Naive thymus-derived CD4-positive, alpha-beta T cell (primary cell): ENCODE measurements around the gene JAK1. TPM values are rescaled to one million over a fixed set of nuclear protein-coding genes. Genes with fewer than 3 reads are reported as not detected.
A peak's percentile ranks its signal among the peaks of the same experiment; 100 is the strongest.

Experiments used
- ATAC-seq: fragments of 150-1000 bp; cut with Tn5 transposase; 2 replicates; pipeline ENCODE4 v1.10.0; 2021; ENCODE audit warnings: mild to moderate bottlenecking, moderate library complexity
- CTCF ChIA-PET: fragments of 350-600 bp; sonication (Branson Sonifier 250); formaldehyde crosslinking; loops from one replicate; lab custom pipeline; 2021; ENCODE audit warnings: antibody characterized with exemption; lab: Charles Lee
- POLR2A ChIA-PET: fragments of 350-600 bp; sonication (Branson Sonifier 250); formaldehyde crosslinking; loops from one replicate; lab custom pipeline; 2021; ENCODE audit warnings: antibody characterized with exemption, inconsistent platforms; lab: Charles Lee
- DNase-seq, 9 donors: peaks; one replicate each; pipeline versions ENCODE4 v3.0.0 to v3.0.0-alpha.2; 2020 to 2022; ENCODE audit warnings: mixed read lengths in 1 of 9
- H3K27ac ChIP-seq: one replicate; pipeline ENCODE4 v1.7.0; 2013; ENCODE audit warnings: mild to moderate bottlenecking, low read depth, low read length, moderate library complexity
- H3K27me3 ChIP-seq, 2 donors: one replicate each; pipeline ENCODE4 v1.7.0; 2013; ENCODE audit warnings: low read length in 2 of 2, mild to moderate bottlenecking in 2 of 2, moderate library complexity in 2 of 2; ENCODE audit not compliant: control insufficient read depth in 2 of 2, insufficient read depth in 2 of 2
- H3K36me3 ChIP-seq, 3 experiments: 1 replicate in 2 of 3; 2 replicates in 1 of 3; pipeline ENCODE4 v1.7.0; 2013; ENCODE audit warnings: low read length in 3 of 3, mild to moderate bottlenecking in 3 of 3, moderate library complexity in 1 of 3; ENCODE audit not compliant: insufficient read depth in 3 of 3, control insufficient read depth in 2 of 3
- H3K4me1 ChIP-seq, 2 donors: one replicate each; pipeline ENCODE4 v1.7.0; 2013; ENCODE audit warnings: low read length in 2 of 2, mild to moderate bottlenecking in 2 of 2, moderate library complexity in 1 of 2; ENCODE audit not compliant: control insufficient read depth in 2 of 2, insufficient read depth in 2 of 2
- H3K4me3 ChIP-seq: 2 replicates; pipeline ENCODE4 v1.7.0; 2013; ENCODE audit warnings: mild to moderate bottlenecking, low read length
- H3K9me3 ChIP-seq, 3 experiments: 1 replicate in 2 of 3; 2 replicates in 1 of 3; pipeline ENCODE4 v1.7.0; 2013; ENCODE audit warnings: low read length in 3 of 3; ENCODE audit not compliant: control insufficient read depth in 2 of 3
- H3K27ac Mint-ChIP-seq, 9 donors: one replicate each; pipeline ENCODE4 v1.8.0; 2020 to 2022; ENCODE audit warnings: mixed read lengths in 9 of 9, mild to moderate bottlenecking in 8 of 9, moderate library complexity in 5 of 9, inconsistent platforms in 2 of 9
- H3K27me3 Mint-ChIP-seq, 5 donors: one replicate each; pipeline ENCODE4 v1.8.0; 2021 to 2022; ENCODE audit warnings: mixed read lengths in 5 of 5, mild to moderate bottlenecking in 1 of 5
- H3K36me3 Mint-ChIP-seq, 5 donors: one replicate each; pipeline ENCODE4 v1.8.0; 2020 to 2022; ENCODE audit warnings: mixed read lengths in 5 of 5, mild to moderate bottlenecking in 3 of 5, inconsistent platforms in 1 of 5
- H3K4me1 Mint-ChIP-seq, 7 donors: one replicate each; pipeline ENCODE4 v1.8.0; 2020 to 2022; ENCODE audit warnings: mixed read lengths in 7 of 7, mild to moderate bottlenecking in 3 of 7, inconsistent platforms in 1 of 7
- H3K4me3 Mint-ChIP-seq, 10 donors: one replicate each; pipeline ENCODE4 v1.8.0; 2020 to 2022; ENCODE audit warnings: mild to moderate bottlenecking in 10 of 10, mixed read lengths in 10 of 10, moderate library complexity in 6 of 10, inconsistent platforms in 2 of 10
- H3K9me3 Mint-ChIP-seq, 11 donors: one replicate each; pipeline ENCODE4 v1.8.0; 2020 to 2022; ENCODE audit warnings: mixed read lengths in 11 of 11, mild to moderate bottlenecking in 4 of 11, inconsistent platforms in 1 of 11, moderate library complexity in 1 of 11
- intact Hi-C, 2 donors: fragments of 100-400 bp; cut with micrococcal nuclease; formaldehyde crosslinking; loops; one replicate each; pipeline ENCODE4 v1.15.1; 2023
- polyA plus RNA-seq, 2 donors: library from polyadenylated mRNA; unstranded; fragments of 300-500 nt; fragmentation: Illumina TruSeq; gene quantifications; one replicate each; pipeline ENCODE4 v1.2.3, GENCODE V29; 2021
- total RNA-seq, 6 experiments: library from RNA in 5 of 6; stranded (reverse) in 5 of 6; gene quantifications; 1 replicate in 5 of 6; 2 replicates in 1 of 6; pipeline ENCODE4 v1.2.3 and lab custom pipeline; 2021 to 2026

The JAK1 gene
- total and polyA plus RNA-seq, 7 experiments from 2014 or later, result 197 to 365 (median 265) TPM

DNA sequence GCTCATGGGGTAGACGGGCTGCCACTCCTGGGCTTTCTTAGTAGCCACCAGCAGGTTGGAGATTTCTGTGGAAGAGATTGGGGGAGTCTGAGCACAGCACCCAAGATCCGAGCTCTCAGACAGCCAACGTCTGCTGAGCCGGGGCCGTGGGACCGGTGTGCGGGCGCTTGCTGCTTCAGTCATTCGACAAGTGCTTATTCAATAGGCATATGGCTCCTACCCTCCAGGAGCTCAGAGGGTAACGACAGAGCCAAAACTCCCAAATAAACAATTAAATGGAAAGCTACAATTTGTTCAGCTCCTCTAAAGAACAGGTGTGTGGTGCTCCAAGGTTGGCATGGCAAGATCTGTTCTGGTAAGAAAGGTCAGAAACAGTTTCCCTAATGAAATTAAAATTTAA is 115.5 kb downstream of the JAK1 start:
- ChIA-PET POLR2A (interaction anchor here (1.0 to 1.1 kb wide), 2 partner anchors 192 to 200 kb away, joined by 3 to 4 read pairs; no protein-coding TSS in a partner anchor), CTCF (interaction anchor here (0.7 kb wide), 1 partner anchor 191 kb away, joined by 3 read pairs; no protein-coding TSS in a partner anchor)
- no peak for ATAC-seq
- H3K36me3 Mint-ChIP-seq, result peaks cover 14 to 75% (median 20%) of the 10 kb centered on the region in 5 donors
- no peaks in the 10 kb centered on the region for H3K9me3 ChIP-seq
- no peak overlapping the region for H3K4me3 ChIP-seq
- H3K36me3 ChIP-seq, result peaks cover 28 to 99% (median 28%) of the 10 kb centered on the region in 3 experiments
- no peak for DNase-seq
- H3K4me1 Mint-ChIP-seq, result peaks cover 0 to 6% (median 3%) of the 10 kb centered on the region in 7 donors
- H3K27ac ChIP-seq, result no peak overlapping the region
- H3K27me3 ChIP-seq, result no peaks in the 10 kb centered on the region
- H3K27me3 Mint-ChIP-seq, result no peaks in the 10 kb centered on the region
- intact Hi-C loops, result no loop called here
- peaks cover 0 to 2% (median 0%) of the 10 kb centered on the region in 11 donors for H3K9me3 Mint-ChIP-seq
- H3K4me3 Mint-ChIP-seq, result no peak overlapping the region
- H3K4me1 ChIP-seq, result no peaks in the 10 kb centered on the region
- H3K27ac Mint-ChIP-seq, result peak overlapping the region in 4 of 9 donors; percentile 26 to 76 (median 58)

DNA sequence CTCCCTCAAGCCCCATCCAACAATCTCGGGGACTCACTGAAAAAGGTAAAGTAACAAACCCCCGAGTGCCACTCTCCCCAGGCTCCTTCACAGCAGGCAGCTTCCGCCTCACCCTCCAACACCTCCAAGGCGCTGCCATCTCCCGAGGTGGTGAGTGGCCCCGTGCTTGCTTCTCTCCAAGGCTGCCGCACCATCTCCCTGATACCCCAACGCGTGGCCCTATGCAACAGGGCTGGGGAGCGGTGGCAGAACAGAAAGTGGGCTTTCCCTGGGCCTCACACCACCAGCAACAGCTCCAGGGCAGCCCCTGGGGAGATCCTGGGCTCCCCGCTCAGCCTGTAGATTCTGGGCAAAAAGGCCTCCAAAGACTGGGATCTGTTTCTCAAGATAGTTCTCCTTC is 116.4 kb downstream of the JAK1 start:
- POLR2A ChIA-PET, result interaction anchor here (1.0 kb wide), 1 partner anchor 193 kb away, joined by 3 read pairs; no protein-coding TSS in a partner anchor
- Histone ChIP-seq H3K9me3 (no peaks in the 10 kb centered on the region), H3K27me3 (no peaks in the 10 kb centered on the region), H3K36me3 (peaks cover 19 to 100% (median 28%) of the 10 kb centered on the region in 3 experiments), H3K4me3 (no peak overlapping the region), H3K4me1 (no peaks in the 10 kb centered on the region), H3K27ac (no peak overlapping the region)
- Mint-ChIP-seq H3K4me3 (peak overlapping the region in 2 of 10 donors; percentile 19 to 41), H3K27ac (peak overlapping the region in 4 of 9 donors; percentile 42 to 69 (median 52)), H3K4me1 (peaks cover 0 to 6% (median 3%) of the 10 kb centered on the region in 7 donors), H3K27me3 (no peaks in the 10 kb centered on the region), H3K9me3 (peaks cover 0 to 2% (median 0%) of the 10 kb centered on the region in 11 donors), H3K36me3 (peaks cover 14 to 70% (median 19%) of the 10 kb centered on the region in 5 donors)
- CTCF ChIA-PET, result no interaction called here
- DNase-seq (no peak), ATAC-seq (no peak)
- intact Hi-C loops, result no loop called here

DNA sequence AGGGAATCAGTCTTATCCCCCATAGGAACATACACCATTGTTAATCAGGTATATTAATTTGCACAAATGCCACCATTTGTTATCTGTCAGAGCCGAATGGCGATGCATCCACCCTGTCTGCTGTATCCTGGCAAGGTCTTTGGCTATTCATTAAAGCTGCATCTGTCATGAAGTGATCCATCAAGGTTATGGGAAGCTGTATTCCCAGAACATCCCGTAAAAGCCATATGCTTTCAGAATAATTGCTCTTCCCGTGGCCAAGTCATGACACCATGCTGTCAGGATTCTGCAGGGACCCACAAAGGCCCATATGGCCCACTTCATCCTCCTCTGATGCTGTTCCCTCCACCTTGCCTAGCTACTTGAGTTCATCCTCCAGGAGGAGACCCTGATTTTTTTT is 117.5 kb downstream of the JAK1 start:
- Mint-ChIP-seq H3K27me3 (no peaks in the 10 kb centered on the region), H3K4me1 (peaks cover 0 to 6% (median 1%) of the 10 kb centered on the region in 7 donors), H3K4me3 (no peak overlapping the region), H3K27ac (peak overlapping the region in 2 of 9 donors; percentile 7 to 67), H3K36me3 (peaks cover 16 to 77% (median 21%) of the 10 kb centered on the region in 5 donors), H3K9me3 (peaks cover 0 to 2% (median 0%) of the 10 kb centered on the region in 11 donors)
- Histone ChIP-seq H3K27ac (no peak overlapping the region), H3K4me3 (no peak overlapping the region), H3K4me1 (no peaks in the 10 kb centered on the region), H3K36me3 (peaks cover 9 to 100% (median 29%) of the 10 kb centered on the region in 3 experiments), H3K27me3 (no peaks in the 10 kb centered on the region), H3K9me3 (no peaks in the 10 kb centered on the region)
- DNase-seq (no peak), ATAC-seq (no peak)
- intact Hi-C loops, result no loop called here
- ChIA-PET CTCF (interaction anchor here (0.6 kb wide), 1 partner anchor 57 kb away, joined by 4 read pairs; no protein-coding TSS in a partner anchor), POLR2A (interaction anchor here (0.6 kb wide), 1 partner anchor 150 kb away, joined by 3 read pairs; no protein-coding TSS in a partner anchor)

DNA sequence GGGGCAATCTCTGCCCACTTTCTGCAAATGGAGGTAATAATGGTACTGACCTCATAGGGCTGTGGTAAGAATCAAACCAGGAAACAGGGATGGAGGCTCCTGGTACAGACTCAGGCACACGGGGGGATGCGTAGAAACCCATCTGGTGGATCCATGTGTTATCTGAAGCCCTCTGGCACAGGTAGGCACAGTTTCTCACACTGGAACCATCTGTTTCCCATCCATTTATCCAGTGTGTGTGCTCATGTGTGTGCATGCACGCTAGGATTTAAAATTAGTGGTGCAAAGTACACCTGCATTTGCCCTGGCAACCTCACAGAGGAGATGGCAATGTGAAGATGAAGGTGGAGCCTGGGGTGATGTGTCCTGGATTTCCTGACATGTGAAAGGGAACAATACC is 118.2 kb downstream of the JAK1 start:
- Mint-ChIP-seq H3K27ac (peak overlapping the region in 3 of 9 donors; percentile 24 to 65 (median 45)), H3K27me3 (no peaks in the 10 kb centered on the region), H3K4me1 (peaks cover 0 to 6% (median under 1%) of the 10 kb centered on the region in 7 donors), H3K9me3 (peaks cover 0 to 2% (median 0%) of the 10 kb centered on the region in 11 donors), H3K4me3 (no peak overlapping the region), H3K36me3 (peaks cover 17 to 74% (median 18%) of the 10 kb centered on the region in 5 donors)
- Histone ChIP-seq H3K36me3 (peaks cover 10 to 100% (median 28%) of the 10 kb centered on the region in 3 experiments), H3K27me3 (no peaks in the 10 kb centered on the region), H3K4me1 (no peaks in the 10 kb centered on the region), H3K9me3 (no peaks in the 10 kb centered on the region), H3K4me3 (no peak overlapping the region), H3K27ac (no peak overlapping the region)
- POLR2A ChIA-PET, result no interaction called here
- CTCF ChIA-PET, result no interaction called here
- ATAC-seq (no peak), DNase-seq (no peak)
- intact Hi-C loops, result no loop called here

DNA sequence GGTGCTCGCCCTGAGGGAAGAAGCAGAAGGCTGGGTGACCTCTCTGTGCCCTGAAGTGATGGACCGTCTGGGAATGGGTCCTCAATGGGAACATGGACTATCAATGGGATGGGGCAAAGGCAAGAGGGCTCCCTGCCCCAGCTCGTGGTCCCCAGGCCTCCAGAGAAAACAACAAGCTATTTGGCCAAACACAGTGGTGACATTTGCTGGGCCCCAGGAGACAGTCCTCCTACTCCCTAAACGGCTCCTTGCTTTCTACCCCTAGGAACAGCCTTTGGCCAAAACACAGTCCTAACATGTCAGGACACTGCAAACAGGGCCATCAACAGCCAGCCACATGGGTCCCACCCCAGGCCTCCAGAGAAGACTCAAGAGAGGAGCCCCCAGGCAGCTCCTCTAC is 118.7 kb downstream of the JAK1 start:
- peaks cover 10 to 100% (median 28%) of the 10 kb centered on the region in 3 experiments for H3K36me3 ChIP-seq
- H3K4me1 ChIP-seq, result no peaks in the 10 kb centered on the region
- Mint-ChIP-seq H3K4me3 (no peak overlapping the region), H3K27me3 (no peaks in the 10 kb centered on the region), H3K9me3 (peaks cover 0 to 2% (median 0%) of the 10 kb centered on the region in 11 donors), H3K4me1 (peaks cover 0 to 6% (median 2%) of the 10 kb centered on the region in 7 donors), H3K27ac (peak overlapping the region in 3 of 9 donors; percentile 21 to 65 (median 59)), H3K36me3 (peaks cover 17 to 74% (median 18%) of the 10 kb centered on the region in 5 donors)
- no peak overlapping the region for H3K4me3 ChIP-seq
- no peaks in the 10 kb centered on the region for H3K27me3 ChIP-seq
- POLR2A ChIA-PET, result no interaction called here
- CTCF ChIA-PET, result no interaction called here
- intact Hi-C loops, result no loop called here
- no peak for ATAC-seq
- DNase-seq, result no peak
- H3K27ac ChIP-seq, result no peak overlapping the region
- no peaks in the 10 kb centered on the region for H3K9me3 ChIP-seq

DNA sequence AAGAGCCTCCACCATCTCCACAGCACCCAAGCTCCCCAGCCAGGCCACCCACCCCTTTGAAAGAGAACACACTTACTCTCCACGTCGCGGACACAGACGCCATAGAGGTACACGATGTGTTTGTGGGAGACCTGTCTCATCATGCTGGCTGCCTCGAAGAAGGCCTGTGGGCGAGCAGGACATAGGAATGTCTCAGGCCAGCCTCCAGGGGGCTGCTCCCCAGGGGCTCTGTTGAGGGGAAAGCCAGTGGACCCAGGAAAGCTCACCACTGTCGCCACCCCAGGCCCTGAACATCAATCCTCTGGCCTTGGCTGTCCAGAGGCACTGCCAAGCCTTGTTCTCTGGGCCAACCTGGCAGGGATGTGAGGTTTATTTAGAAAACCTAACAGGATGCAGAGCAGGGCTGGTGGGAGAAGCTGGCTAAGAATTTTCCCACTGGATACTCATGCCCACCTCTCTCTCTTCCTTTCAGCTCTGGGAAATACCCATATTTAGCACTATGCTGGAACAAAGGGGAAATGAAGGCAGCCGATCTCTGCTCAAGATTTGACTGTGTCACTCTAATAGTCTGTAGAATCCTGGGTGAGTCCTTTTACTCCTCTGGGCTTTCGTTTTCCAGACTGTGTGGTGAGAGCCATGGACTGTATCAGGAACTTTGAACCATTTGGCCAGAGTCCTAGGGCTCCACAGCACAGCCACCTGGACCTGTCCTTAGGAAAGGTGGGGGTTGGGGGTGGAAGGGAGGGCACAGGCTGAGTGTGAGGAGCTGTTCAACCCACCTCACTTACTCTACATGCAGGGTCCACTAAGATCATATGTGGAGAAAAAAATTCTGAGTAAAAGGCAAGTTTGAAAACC is 119.5 kb downstream of the JAK1 start:
- ChIA-PET POLR2A (no interaction called here), CTCF (no interaction called here)
- Histone ChIP-seq H3K4me1 (no peaks in the 10 kb centered on the region), H3K4me3 (no peak overlapping the region), H3K27ac (no peak overlapping the region), H3K36me3 (peaks cover 10 to 94% (median 28%) of the 10 kb centered on the region in 3 experiments), H3K9me3 (no peaks in the 10 kb centered on the region), H3K27me3 (no peaks in the 10 kb centered on the region)
- peaks cover 13 to 65% (median 18%) of the 10 kb centered on the region in 5 donors for H3K36me3 Mint-ChIP-seq
- peak overlapping the region in 2 of 10 donors; percentile 25 to 28 for H3K4me3 Mint-ChIP-seq
- peak overlapping the region in 7 of 9 donors; percentile 15 to 86 (median 54) for H3K27ac Mint-ChIP-seq
- intact Hi-C loops, result no loop called here
- ATAC-seq (no peak), DNase-seq (no peak)
- peaks cover 0 to 5% (median 1%) of the 10 kb centered on the region in 7 donors for H3K4me1 Mint-ChIP-seq
- no peaks in the 10 kb centered on the region for H3K27me3 Mint-ChIP-seq
- peaks cover 0 to 2% (median 0%) of the 10 kb centered on the region in 11 donors for H3K9me3 Mint-ChIP-seq
